ENCODE measurements around the gene ARL5C.

The ARL5C gene

DNA sequence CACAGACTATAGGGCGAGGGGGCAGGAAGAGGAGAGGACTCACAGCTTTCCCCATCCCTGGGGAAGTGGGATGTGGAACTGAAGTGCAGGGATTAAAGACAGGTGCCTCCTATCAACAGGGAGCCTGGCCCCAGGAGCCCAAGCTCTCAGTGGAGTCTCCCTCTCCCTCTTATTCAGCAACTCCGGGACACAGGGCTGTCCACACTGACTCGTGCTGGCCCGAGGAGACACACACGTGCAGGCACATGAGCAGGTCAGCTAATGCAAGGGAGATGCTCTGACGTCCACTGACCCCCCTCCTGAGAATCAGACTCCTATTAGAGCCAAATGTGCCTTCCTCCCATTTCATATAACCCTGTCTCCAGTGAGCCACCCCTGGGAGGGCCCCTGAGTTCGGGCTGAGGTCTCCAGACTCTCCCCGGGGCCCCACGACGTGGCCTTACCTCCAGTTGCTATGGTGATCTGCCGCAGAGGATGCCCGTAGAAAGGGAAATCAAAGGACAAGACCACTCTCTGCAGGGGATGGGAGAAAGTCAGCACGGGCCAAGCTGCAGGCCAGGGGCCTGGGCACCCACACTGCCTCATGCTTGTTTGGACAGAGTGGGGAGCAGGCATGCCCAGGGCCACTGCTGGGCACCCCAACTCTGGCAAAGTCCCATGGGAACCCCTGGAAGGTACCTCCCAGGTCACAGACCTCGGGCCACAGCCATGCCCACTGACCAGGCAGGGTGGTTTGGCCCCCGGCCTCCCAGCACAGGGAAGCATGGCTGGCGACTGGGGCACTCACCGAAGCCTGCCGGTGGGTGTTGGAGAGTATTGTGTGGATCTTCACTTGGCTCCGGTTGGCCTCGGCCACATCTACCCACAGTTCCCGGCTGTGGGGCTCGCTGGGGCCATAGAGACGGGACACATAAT, 57.2 kb downstream of the ARL5C start:
- DNase-seq (ENCODE audit: low spot score) (no peak), FAIRE-seq (no peak)

DNA sequence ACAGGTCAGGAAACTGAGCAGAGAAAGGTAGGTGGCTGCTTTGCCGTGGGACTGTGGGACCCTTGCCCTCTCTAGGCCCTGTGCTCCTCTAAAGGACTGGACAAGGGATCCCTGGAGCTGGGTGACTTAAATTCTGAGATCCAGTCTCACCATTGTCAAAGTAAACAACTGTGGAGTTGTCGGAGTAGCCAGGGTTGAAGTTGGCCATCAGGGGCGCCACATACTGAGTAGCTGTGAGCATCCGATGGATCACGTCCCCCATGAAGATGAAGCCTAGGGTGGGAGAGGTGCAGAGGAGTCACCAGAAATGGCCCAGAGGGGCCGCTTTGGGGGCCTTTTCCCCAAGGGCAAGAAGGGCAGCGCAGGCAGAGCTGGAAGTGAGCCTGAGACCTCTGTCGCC, 58.0 kb downstream of the ARL5C start:
- DNase-seq (ENCODE audit: low spot score) (no peak), FAIRE-seq (no peak)

DNA sequence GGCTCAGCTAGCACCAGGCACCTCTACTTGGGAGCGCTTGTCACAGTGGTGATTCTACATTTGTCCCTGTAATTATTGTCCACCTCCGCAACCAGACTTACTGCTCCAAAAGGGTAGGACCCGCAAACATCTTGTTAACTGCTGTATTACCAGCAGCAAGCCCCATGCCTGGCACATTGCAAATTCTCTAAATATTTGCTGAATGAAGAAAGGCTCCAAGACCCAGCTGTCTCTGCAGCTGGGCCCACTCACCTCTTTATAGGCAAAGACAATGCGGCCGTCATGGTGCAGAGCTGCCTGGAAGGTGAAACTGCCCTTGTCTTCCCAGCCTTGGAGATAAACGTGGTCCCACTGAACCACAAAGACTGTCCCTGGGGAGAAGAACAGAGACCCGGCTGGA, 58.8 kb downstream of the ARL5C start:
- FAIRE-seq, result no peak
- DNase-seq (ENCODE audit: low spot score), result no peak
